CD4-positive, CD25-positive, alpha-beta regulatory T cell (primary cell): ENCODE measurements around the gene B2M. TPM values are rescaled to one million over a fixed set of nuclear protein-coding genes. Genes with fewer than 3 reads are reported as not detected.
"Not testable (repeated sequence)": the region's sequence is repeated elsewhere in the genome, so short reads cannot be mapped to it uniquely, and the experiment has no call there.

Experiments
- ATAC-seq, 2 donors: fragments of 150-1000 bp; cut with Tn5 transposase; one replicate each; pipeline ENCODE4 v1.10.0; 2021; ENCODE audit warnings: low read depth in 2 of 2, moderate number of reproducible peaks in 2 of 2, moderate library complexity in 1 of 2
- DNase-seq, 3 donors: peaks; one replicate each; pipeline versions ENCODE4 v3.0.0 to v3.0.0-alpha.2; 2012 to 2022; ENCODE audit warnings: mixed read lengths in 1 of 3
- H3K27ac ChIP-seq: one replicate; pipeline ENCODE4 v1.7.0; 2013; ENCODE audit warnings: mild to moderate bottlenecking, low read length; ENCODE audit not compliant: insufficient read depth, poor library complexity, severe bottlenecking
- H3K27me3 ChIP-seq: one replicate; pipeline ENCODE4 v1.7.0; 2013; ENCODE audit warnings: low read length; ENCODE audit not compliant: control insufficient read depth, insufficient read depth
- H3K36me3 ChIP-seq: one replicate; pipeline ENCODE4 v1.7.0; 2013; ENCODE audit warnings: mild to moderate bottlenecking, low read length, moderate library complexity; ENCODE audit not compliant: control insufficient read depth, insufficient read depth
- H3K4me1 ChIP-seq: 2 replicates; pipeline ENCODE4 v1.7.0; 2013; ENCODE audit warnings: mild to moderate bottlenecking, low read length; ENCODE audit not compliant: insufficient read depth, control insufficient read depth, poor library complexity, severe bottlenecking
- H3K4me3 ChIP-seq: one replicate; pipeline ENCODE4 v1.7.0; 2013; ENCODE audit warnings: low read depth, mild to moderate bottlenecking, low read length, moderate library complexity
- H3K9me3 ChIP-seq, 2 experiments: 1 replicate in 1 of 2; 2 replicates in 1 of 2; pipeline ENCODE4 v1.7.0; 2013; ENCODE audit warnings: low read length in 2 of 2, mild to moderate bottlenecking in 1 of 2, moderate library complexity in 1 of 2; ENCODE audit not compliant: control insufficient read depth in 2 of 2
- H3K27ac Mint-ChIP-seq, 3 donors: one replicate each; pipeline ENCODE4 v1.8.0; 2020 to 2022; ENCODE audit warnings: mild to moderate bottlenecking in 3 of 3, mixed read lengths in 3 of 3, moderate library complexity in 2 of 3
- H3K27me3 Mint-ChIP-seq: one replicate; pipeline ENCODE4 v1.8.0; 2022; ENCODE audit warnings: mild to moderate bottlenecking, mixed read lengths
- H3K36me3 Mint-ChIP-seq: one replicate; pipeline ENCODE4 v1.8.0; 2020; ENCODE audit warnings: mixed read lengths
- H3K4me1 Mint-ChIP-seq, 4 donors: one replicate each; pipeline ENCODE4 v1.8.0; 2020 to 2022; ENCODE audit warnings: mixed read lengths in 4 of 4, mild to moderate bottlenecking in 1 of 4
- H3K4me3 Mint-ChIP-seq, 4 donors: one replicate each; pipeline ENCODE4 v1.8.0; 2020 to 2022; ENCODE audit warnings: mild to moderate bottlenecking in 4 of 4, mixed read lengths in 4 of 4, moderate library complexity in 3 of 4
- H3K9me3 Mint-ChIP-seq, 7 donors: one replicate each; pipeline ENCODE4 v1.8.0; 2020 to 2022; ENCODE audit warnings: mixed read lengths in 7 of 7, mild to moderate bottlenecking in 3 of 7, moderate library complexity in 2 of 7
- polyA plus RNA-seq, 4 donors: library from polyadenylated mRNA; unstranded; fragments of 300-500 nt; fragmentation: Illumina TruSeq; gene quantifications; one replicate each; pipeline ENCODE4 v1.2.3, GENCODE V29; 2021
- total RNA-seq: library from RNA; stranded (reverse); gene quantifications from one replicate; pipeline ENCODE4 v1.2.3, GENCODE V29; 2022

B2M gene
- total and polyA plus RNA-seq, 5 donors from 2014 or later, result 7,793 to 53,417 (median 41,720) TPM

DNA sequence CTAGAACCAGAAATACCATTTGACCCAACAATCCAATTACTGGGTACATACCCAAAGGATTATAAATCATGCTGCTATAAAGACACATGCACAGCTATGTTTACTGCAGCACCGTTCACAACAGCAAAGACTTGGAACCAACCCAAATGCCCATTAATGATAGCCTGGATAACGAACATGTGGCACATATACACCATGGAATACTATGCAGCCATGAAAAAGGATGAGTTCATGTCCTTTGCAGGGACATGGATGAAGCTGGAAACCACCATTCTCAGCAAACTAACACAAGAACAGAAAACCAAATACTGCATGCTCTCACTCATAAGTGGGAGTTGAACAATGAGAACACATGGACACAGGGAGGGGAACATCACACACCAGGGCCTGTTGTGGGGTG is 22.0 kb upstream of the B2M start:
- peaks cover 2 to 11% of the 10 kb centered on the region in 2 experiments for H3K9me3 ChIP-seq
- H3K27ac ChIP-seq, DNase-seq, H3K27me3 ChIP-seq, H3K36me3 ChIP-seq, H3K4me1 ChIP-seq, H3K27me3 Mint-ChIP-seq, ATAC-seq, H3K4me3 ChIP-seq: not testable (repeated sequence)
- peaks cover 9 to 74% (median 36%) of the 10 kb centered on the region in 4 donors for H3K4me1 Mint-ChIP-seq
- H3K9me3 Mint-ChIP-seq, result peaks cover 0 to 46% (median 11%) of the 10 kb centered on the region in 7 donors
- peaks cover 22% of the 10 kb centered on the region for H3K36me3 Mint-ChIP-seq
- H3K4me3 Mint-ChIP-seq, result peak overlapping the region in 3 of 4 donors; percentile 7 to 52 (median 11)
- peak overlapping the region in 2 of 3 donors; percentile 48 to 82 for H3K27ac Mint-ChIP-seq

DNA sequence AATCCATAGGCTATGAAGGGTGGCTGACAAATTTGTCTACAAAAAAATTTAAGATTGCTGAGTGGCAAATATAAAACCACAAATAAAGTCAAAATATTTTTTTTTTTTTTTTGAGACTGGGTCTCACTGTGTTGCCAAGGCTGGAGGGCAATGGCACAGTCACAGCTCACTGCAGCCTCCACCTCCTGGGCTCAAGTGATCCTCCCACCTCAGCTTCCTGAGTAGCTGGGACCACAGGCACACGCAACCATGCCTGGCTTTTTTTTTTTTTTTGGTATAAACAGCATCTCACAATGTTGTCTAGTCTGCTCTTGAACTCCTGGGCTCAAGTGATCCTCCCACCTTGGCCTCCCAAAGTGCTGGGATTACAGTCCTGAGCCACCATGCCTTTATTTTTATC is 21.1 kb upstream of the B2M start:
- Mint-ChIP-seq H3K27ac (peak overlapping the region in 1 of 3 donors; percentile 68), H3K4me3 (peak overlapping the region in 1 of 4 donors; percentile 66), H3K9me3 (peaks cover 0 to 38% (median 8%) of the 10 kb centered on the region in 7 donors), H3K36me3 (peaks cover 19% of the 10 kb centered on the region), H3K4me1 (peaks cover 7 to 70% (median 38%) of the 10 kb centered on the region in 4 donors)
- H3K4me1 ChIP-seq, H3K9me3 ChIP-seq, H3K27me3 ChIP-seq, H3K27me3 Mint-ChIP-seq, H3K36me3 ChIP-seq: not testable (repeated sequence)
- ATAC-seq, result peak; percentile 31
- peak in 2 of 3 donors; percentile 22 to 48 for DNase-seq
- peak overlapping the region; percentile 26 for H3K4me3 ChIP-seq
- peak overlapping the region; percentile 23 for H3K27ac ChIP-seq

DNA sequence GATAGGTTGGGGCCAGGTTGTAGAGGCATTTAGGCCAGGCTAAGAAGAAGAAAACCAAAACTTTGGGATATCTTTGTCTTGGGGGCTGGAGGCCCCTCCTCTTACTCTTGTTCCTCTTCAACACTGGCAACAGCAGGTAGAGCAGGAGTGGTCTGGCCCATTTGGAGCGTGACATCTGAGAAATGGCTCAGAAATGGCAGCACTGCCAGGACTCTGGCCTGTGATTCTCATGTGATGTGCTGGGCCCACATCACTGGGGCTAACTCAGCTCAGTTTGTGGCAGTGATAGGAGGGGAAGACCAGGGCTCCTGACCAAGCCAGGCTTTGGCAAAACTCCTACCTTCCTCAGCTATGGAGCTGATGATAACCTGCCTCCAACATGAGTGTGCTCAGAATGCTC is 18.7 kb upstream of the B2M start:
- H3K4me1 ChIP-seq, result peaks cover 4% of the 10 kb centered on the region
- ATAC-seq (no peak), DNase-seq (no peak)
- peaks cover 2% of the 10 kb centered on the region in 2 experiments for H3K9me3 ChIP-seq
- Mint-ChIP-seq H3K36me3 (peaks cover 5% of the 10 kb centered on the region), H3K4me3 (no peak overlapping the region), H3K27ac (peak overlapping the region in 1 of 3 donors; percentile 4), H3K9me3 (peaks cover 0 to 16% (median under 1%) of the 10 kb centered on the region in 7 donors), H3K27me3 (no peaks in the 10 kb centered on the region), H3K4me1 (peaks cover 5 to 64% (median 35%) of the 10 kb centered on the region in 4 donors)
- H3K27me3 ChIP-seq, result no peaks in the 10 kb centered on the region
- no peaks in the 10 kb centered on the region for H3K36me3 ChIP-seq
- no peak overlapping the region for H3K27ac ChIP-seq
- H3K4me3 ChIP-seq, result no peak overlapping the region

DNA sequence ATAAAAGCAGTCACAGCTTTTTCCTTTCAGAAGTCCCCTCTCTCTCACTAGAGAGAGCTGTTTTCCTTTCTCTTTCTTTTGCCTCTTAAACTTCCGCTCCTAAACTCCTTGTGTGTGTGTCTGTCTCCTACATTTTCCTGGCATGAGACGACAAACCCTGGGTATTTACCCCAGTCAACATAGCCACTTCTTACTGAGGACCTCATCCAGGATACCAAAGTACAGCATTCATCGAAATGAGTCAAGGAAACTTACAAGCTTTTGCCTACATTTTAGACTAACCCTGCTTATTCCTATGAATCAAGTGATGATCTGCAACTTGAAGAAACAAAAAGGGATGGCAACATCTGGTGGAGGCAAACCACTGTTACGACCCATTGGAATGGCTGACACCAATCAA is 16.9 kb upstream of the B2M start:
- H3K9me3 Mint-ChIP-seq, result peaks cover 0 to 7% (median 0%) of the 10 kb centered on the region in 7 donors
- DNase-seq (no peak), ATAC-seq (no peak)
- Histone ChIP-seq H3K27me3 (no peaks in the 10 kb centered on the region), H3K4me3 (no peak overlapping the region), H3K4me1 (peaks cover 4% of the 10 kb centered on the region), H3K9me3 (no peaks in the 10 kb centered on the region), H3K36me3 (no peaks in the 10 kb centered on the region), H3K27ac (no peak overlapping the region)
- no peak overlapping the region for H3K4me3 Mint-ChIP-seq
- no peaks in the 10 kb centered on the region for H3K27me3 Mint-ChIP-seq
- peaks cover 3% of the 10 kb centered on the region for H3K36me3 Mint-ChIP-seq
- peak overlapping the region in 2 of 3 donors; percentile 74 to 96 for H3K27ac Mint-ChIP-seq
- peaks cover 5 to 53% (median 26%) of the 10 kb centered on the region in 4 donors for H3K4me1 Mint-ChIP-seq

DNA sequence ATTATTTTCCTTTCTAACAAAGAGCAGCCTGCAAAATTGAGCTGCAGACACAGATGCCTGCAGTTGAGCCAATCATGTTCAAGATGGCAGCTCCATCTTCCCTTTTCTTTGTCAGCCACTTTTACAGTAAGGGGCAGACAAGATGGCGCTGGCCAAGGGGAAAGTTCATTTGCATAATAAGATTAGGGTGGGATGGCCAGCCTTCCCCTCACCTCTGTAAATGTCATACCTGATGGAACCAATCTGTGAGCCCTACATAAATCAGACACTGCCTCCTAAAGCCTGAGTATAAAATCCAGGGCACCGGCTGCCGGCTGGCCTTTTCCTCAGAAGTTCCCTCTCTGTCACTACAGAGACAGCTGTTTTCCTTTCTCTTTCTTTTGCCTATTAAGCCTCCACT is 16.0 kb upstream of the B2M start:
- H3K36me3 Mint-ChIP-seq, result peaks cover 3% of the 10 kb centered on the region
- no peak overlapping the region for H3K27ac ChIP-seq
- no peaks in the 10 kb centered on the region for H3K27me3 Mint-ChIP-seq
- H3K4me1 Mint-ChIP-seq, result peaks cover 5 to 47% (median 26%) of the 10 kb centered on the region in 4 donors
- no peak for DNase-seq
- H3K27ac Mint-ChIP-seq, result peak overlapping the region; percentile 5 to 87 (median 58)
- ATAC-seq, result no peak
- H3K36me3 ChIP-seq, result no peaks in the 10 kb centered on the region
- H3K9me3 Mint-ChIP-seq, result peaks cover 0 to 7% (median 0%) of the 10 kb centered on the region in 7 donors
- no peaks in the 10 kb centered on the region for H3K27me3 ChIP-seq
- H3K4me1 ChIP-seq, result no peaks in the 10 kb centered on the region
- H3K4me3 ChIP-seq, result no peak overlapping the region
- no peak overlapping the region for H3K4me3 Mint-ChIP-seq
- H3K9me3 ChIP-seq, result no peaks in the 10 kb centered on the region

DNA sequence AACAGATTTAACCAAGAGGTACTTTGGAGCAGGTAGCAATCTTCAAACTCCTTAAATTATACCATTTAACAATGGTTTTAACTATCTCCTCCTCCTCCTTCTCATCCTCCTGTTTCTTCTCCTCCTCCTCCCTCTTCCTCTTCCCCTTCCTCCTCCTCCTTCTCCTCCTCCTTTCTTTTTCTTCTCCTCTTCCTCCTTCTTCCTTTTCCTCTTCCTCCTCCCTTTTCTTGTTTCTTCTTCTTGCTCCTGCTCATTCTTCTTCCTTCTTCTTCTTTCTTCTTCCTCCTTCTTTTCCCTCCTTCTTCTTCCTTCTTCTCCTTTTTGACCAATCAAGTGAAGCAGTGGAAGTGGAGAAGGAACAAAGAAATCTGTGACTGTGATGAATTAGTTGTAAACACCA is 14.3 kb upstream of the B2M start:
- Histone ChIP-seq H3K9me3 (no peaks in the 10 kb centered on the region), H3K27ac (no peak overlapping the region), H3K27me3 (no peaks in the 10 kb centered on the region), H3K4me3 (no peak overlapping the region), H3K36me3 (no peaks in the 10 kb centered on the region), H3K4me1 (no peaks in the 10 kb centered on the region)
- Mint-ChIP-seq H3K27ac (peak overlapping the region; percentile 44 to 91 (median 83)), H3K4me3 (no peak overlapping the region), H3K4me1 (peaks cover 13 to 48% (median 27%) of the 10 kb centered on the region in 4 donors), H3K9me3 (peaks cover 0 to 12% (median 7%) of the 10 kb centered on the region in 7 donors), H3K27me3 (peaks cover 4% of the 10 kb centered on the region), H3K36me3 (peaks cover 7% of the 10 kb centered on the region)
- no peak for DNase-seq
- ATAC-seq, result no peak

DNA sequence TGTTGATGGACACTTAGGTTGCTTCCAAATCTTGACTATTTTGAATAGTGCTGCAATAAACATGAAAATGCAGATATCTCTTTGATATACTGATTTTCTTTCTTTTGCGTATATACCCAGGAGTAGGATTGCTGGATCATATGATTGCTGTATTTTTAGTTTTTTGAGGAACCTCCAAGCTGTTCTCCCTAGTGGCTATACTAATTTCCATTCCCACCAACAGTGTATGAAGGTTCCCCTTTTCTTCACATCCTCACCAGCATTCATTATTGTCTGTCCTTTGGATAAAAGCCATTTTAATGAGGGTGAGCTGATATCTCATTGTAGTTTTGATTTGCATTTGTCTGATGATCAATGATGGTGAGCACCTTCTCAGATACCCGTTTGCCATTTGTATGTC is 12.7 kb upstream of the B2M start:
- no peak for ATAC-seq
- peaks cover 0 to 2% of the 10 kb centered on the region in 2 experiments for H3K9me3 ChIP-seq
- H3K4me1 ChIP-seq, result no peaks in the 10 kb centered on the region
- H3K36me3 ChIP-seq, result no peaks in the 10 kb centered on the region
- Mint-ChIP-seq H3K27me3 (peaks cover 4% of the 10 kb centered on the region), H3K36me3 (peaks cover 11% of the 10 kb centered on the region), H3K9me3 (peaks cover 2 to 23% (median 7%) of the 10 kb centered on the region in 7 donors), H3K4me1 (peaks cover 13 to 38% (median 26%) of the 10 kb centered on the region in 4 donors), H3K4me3 (peak overlapping the region in 1 of 4 donors; percentile 27), H3K27ac (peak overlapping the region in 2 of 3 donors; percentile 34 to 91)
- no peak overlapping the region for H3K27ac ChIP-seq
- H3K4me3 ChIP-seq, result no peak overlapping the region
- no peaks in the 10 kb centered on the region for H3K27me3 ChIP-seq
- no peak for DNase-seq

DNA sequence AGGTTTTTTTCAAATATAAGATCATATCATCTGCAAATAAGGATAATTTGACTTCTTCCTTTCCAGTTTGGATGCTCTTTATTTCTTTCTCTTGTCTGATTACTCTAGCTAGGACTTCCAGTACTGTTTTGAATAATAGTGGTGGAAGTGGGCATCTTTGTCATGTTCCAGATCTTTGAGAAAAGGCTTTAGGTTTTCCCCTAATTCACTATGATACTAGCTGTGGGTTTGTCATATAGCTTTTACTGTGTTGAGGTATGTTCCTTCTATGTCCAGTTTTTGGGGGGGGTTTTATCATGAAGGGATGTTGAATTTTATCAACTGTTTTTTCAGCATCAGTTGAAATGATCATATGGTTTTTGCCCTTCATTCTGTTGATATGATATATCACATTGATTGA is 10.6 kb upstream of the B2M start:
- not testable (repeated sequence) for H3K4me1 ChIP-seq, H3K36me3 ChIP-seq, H3K27ac ChIP-seq, H3K27me3 ChIP-seq, H3K4me3 ChIP-seq, DNase-seq, H3K9me3 ChIP-seq, ATAC-seq, H3K27me3 Mint-ChIP-seq, H3K4me3 Mint-ChIP-seq, H3K27ac Mint-ChIP-seq
- Mint-ChIP-seq H3K4me1 (peaks cover 18 to 28% (median 19%) of the 10 kb centered on the region in 4 donors), H3K9me3 (peaks cover 3 to 24% (median 7%) of the 10 kb centered on the region in 7 donors), H3K36me3 (peaks cover 18% of the 10 kb centered on the region)
